Ramos (cell line): Measurements from ENCODE around the gene STX4.

Source experiments
- in situ Hi-C: fragments of 300-500 bp; cut with MboI; formaldehyde crosslinking; loops from one replicate; pipeline ENCODE4 v1.14.3; 2022; ENCODE audit warnings: low sequenced_read_pairs; ENCODE audit not compliant: unreplicated experiment

STX4 gene

GRCh38 chr16:31061126-31061812 lies 27.9 kb downstream of the STX4 start:
- in situ Hi-C loops, result no loop called here

- in situ Hi-C loops, result no loop called here
Measured at GRCh38 chr16:31061813-31062440, 28.6 kb downstream of the STX4 start.

GRCh38 chr16:31063495-31063842 lies 30.1 kb downstream of the STX4 start:
- in situ Hi-C loops, result no loop called here

- in situ Hi-C loops, result no loop called here
Measured at GRCh38 chr16:31063843-31064611, 30.7 kb downstream of the STX4 start.

GRCh38 chr16:31064882-31065461 lies 31.6 kb downstream of the STX4 start:
- in situ Hi-C loops, result no loop called here

- in situ Hi-C loops, result no loop called here
Measured at GRCh38 chr16:31067342-31067741, 34.0 kb downstream of the STX4 start.

GRCh38 chr16:31071861-31072260 lies 38.5 kb downstream of the STX4 start:
- in situ Hi-C loops, result no loop called here

GRCh38 chr16:31072540-31073141 lies 39.3 kb downstream of the STX4 start:
- in situ Hi-C loops, result no loop called here

- in situ Hi-C loops, result no loop called here
Measured at GRCh38 chr16:31073142-31073969, 40.0 kb downstream of the STX4 start.

- in situ Hi-C loops, result no loop called here
Measured at GRCh38 chr16:31073970-31074813, 40.8 kb downstream of the STX4 start, which contains the start of the genes ZNF646 and ZNF668. Gene ZNF646 (plus strand): TSS chr16:31074422. CDS start chr16:31076325, 1,903 bp downstream. Gene ZNF668 (minus strand): TSS chr16:31074240. CDS start chr16:31064459, 9,781 bp downstream.

- in situ Hi-C loops, result no loop called here
Measured at GRCh38 chr16:31074814-31075183, 41.4 kb downstream of the STX4 start.

GRCh38 chr16:31076319-31076718 lies 43.0 kb downstream of the STX4 start:
- in situ Hi-C loops, result no loop called here

- in situ Hi-C loops, result no loop called here
Measured at GRCh38 chr16:31077024-31077423, 43.7 kb downstream of the STX4 start.

- in situ Hi-C loops, result no loop called here
Measured at GRCh38 chr16:31077592-31078396, 44.4 kb downstream of the STX4 start.

GRCh38 chr16:31078597-31079341 lies 45.4 kb downstream of the STX4 start:
- in situ Hi-C loops, result no loop called here

GRCh38 chr16:31079342-31079944 lies 46.1 kb downstream of the STX4 start:
- in situ Hi-C loops, result no loop called here
